H1 (cell line): ENCODE results near the gene FHIT.

Source experiments
- CEBPB ChIP-seq: IDR thresholded peaks from 2 replicates; pipeline ENCODE4 v1.6.1; 2012; ENCODE audit warnings: low read depth, low read length
- CHD2 ChIP-seq: IDR thresholded peaks from 2 replicates; pipeline ENCODE4 v1.6.1; 2012; ENCODE audit warnings: low read length, improper control_type of control experiment
- CTCF ChIP-seq, 3 experiments: IDR thresholded peaks; 1 replicate in 2 of 3; 2 replicates in 1 of 3; pipeline versions ENCODE4 v1.5.1 to v1.6.1; 2011; ENCODE audit warnings: low read length in 3 of 3, mild to moderate bottlenecking in 3 of 3, inconsistent platforms in 2 of 3, low read depth in 1 of 3, moderate library complexity in 1 of 3; ENCODE audit not compliant: insufficient read depth in 1 of 3; ENCODE audit errors: control extremely low read depth in 1 of 3
- EP300 ChIP-seq, 2 experiments: IDR thresholded peaks; 1 replicate in 1 of 2; 2 replicates in 1 of 2; pipeline ENCODE4 v1.6.1; 2011 to 2012; ENCODE audit warnings: low read depth in 2 of 2, low read length in 2 of 2, mild to moderate bottlenecking in 2 of 2, borderline replicate concordance in 1 of 2, inconsistent platforms in 1 of 2, moderate library complexity in 1 of 2
- MAFK ChIP-seq: IDR thresholded peaks from 2 replicates; pipeline ENCODE4 v1.6.1; 2012; ENCODE audit warnings: low read depth, mild to moderate bottlenecking, improper control_type of control experiment, low read length
- MAX ChIP-seq: IDR thresholded peaks from 2 replicates; pipeline ENCODE4 v1.6.1; 2012; ENCODE audit warnings: inconsistent platforms
- POLR2A ChIP-seq, 2 experiments: IDR thresholded peaks; 1 replicate in 1 of 2; 2 replicates in 1 of 2; pipeline ENCODE4 v1.6.1; 2011; ENCODE audit warnings: low read depth in 2 of 2, low read length in 2 of 2, mild to moderate bottlenecking in 2 of 2; ENCODE audit errors: control extremely low read depth in 1 of 2
- POLR2AphosphoS5 ChIP-seq: IDR thresholded peaks from 2 replicates; pipeline ENCODE4 v1.6.1; 2011; ENCODE audit warnings: low read depth, low read length
- TAF1 ChIP-seq: IDR thresholded peaks from 2 replicates; pipeline ENCODE4 v1.6.1; 2011; ENCODE audit warnings: mild to moderate bottlenecking, low read depth, low read length

DNA sequence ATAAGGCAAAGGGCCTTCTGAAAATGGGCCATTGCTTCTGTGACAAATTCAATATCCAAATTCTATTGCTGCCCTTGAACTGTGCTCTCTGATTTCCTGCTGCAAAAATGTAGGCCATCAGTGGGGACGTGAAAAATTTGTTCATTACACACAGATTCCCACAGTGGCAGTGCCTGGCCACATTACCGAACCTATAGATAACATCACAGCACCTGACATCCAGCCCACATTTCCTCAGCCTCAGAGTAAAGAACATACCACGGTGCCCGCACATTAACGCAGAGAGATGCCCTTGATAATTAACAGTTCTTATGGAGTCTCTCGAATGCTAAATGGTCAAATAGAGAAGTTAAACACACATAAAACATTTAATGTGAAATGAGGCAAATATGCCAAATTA lies 1269.9 kb downstream of the FHIT start:
- TF ChIP-seq CTCF (IDR thresholded peaks at IDR 0.05; ENCODE audit: control extremely low read depth in 1 of 3, insufficient read depth in 1 of 3, low read depth in 1 of 3, low read length in 3 of 3) (no peak), EP300 (IDR thresholded peaks at IDR 0.05; ENCODE audit: borderline replicate concordance in 1 of 2, low read depth in 2 of 2, low read length in 2 of 2) (no peak), POLR2A (IDR thresholded peaks at IDR 0.05; ENCODE audit: control extremely low read depth in 1 of 2, low read depth in 2 of 2, low read length in 2 of 2) (no peak), TAF1 (no peak), CHD2 (no peak), POLR2AphosphoS5 (no peak), MAX (no peak), CEBPB (no peak), MAFK (no peak)
